ENCODE data around the gene ABHD5.

ABHD5 gene

GRCh38 chr3:43690400-43691119 is at the start of gene ABHD5:
ABHD5 (plus strand) TSS chr3:43690938; CDS start chr3:43690993, 55 bp downstream.
- TF ChIP-seq RAD21 (IDR thresholded peaks at IDR 0.05; ENCODE audit: low read depth) = no peak; the same call in 1 of the 2 replicates
- peak; percentile 98 for TF ChIP-seq MAX (IDR thresholded peaks at IDR 0.05)
- no peak for TF ChIP-seq USF1 (IDR thresholded peaks at IDR 0.05)
- TF ChIP-seq TCF12 (IDR thresholded peaks at IDR 0.05; ENCODE audit: low read depth) = no peak
- 0 out of 2 replicates have a peak, but pooled peaks have one; percentile 29 for TF ChIP-seq FOXM1 (IDR thresholded peaks at IDR 0.05; ENCODE audit: borderline replicate concordance, low read depth)
- no peak for TF ChIP-seq TEAD4 (IDR thresholded peaks at IDR 0.05)
- peak; percentile 34; the same call in 1 of the 2 replicates for TF ChIP-seq EGR1 (IDR thresholded peaks at IDR 0.05)
- 0 out of 2 replicates have a peak, but pooled peaks have one; percentile 32 for TF ChIP-seq NFIC (IDR thresholded peaks at IDR 0.05)
- no peak for TF ChIP-seq ZBTB7A (IDR thresholded peaks at IDR 0.05; ENCODE audit: low read depth)
- peak; percentile 76; the same call in 1 of the 2 replicates for TF ChIP-seq TAF1 (IDR thresholded peaks at IDR 0.05; ENCODE audit: low read depth)
- peak; percentile 50; the same call in 1 of the 2 replicates for TF ChIP-seq CEBPB (IDR thresholded peaks at IDR 0.05)
- TF ChIP-seq EP300 (IDR thresholded peaks at IDR 0.05; ENCODE audit: borderline replicate concordance) = no peak
- no peak for TF ChIP-seq CREB1 (IDR thresholded peaks at IDR 0.05; ENCODE audit: low read depth)
- no peak for TF ChIP-seq REST (IDR thresholded peaks at IDR 0.05; ENCODE audit: low read depth)
- TF ChIP-seq YY1 (IDR thresholded peaks at IDR 0.05; ENCODE audit: low read depth) = peak; percentile 69; the same call in 1 of the 2 replicates

- TF ChIP-seq EGR1 (IDR thresholded peaks at IDR 0.05) (no peak), YY1 (IDR thresholded peaks at IDR 0.05; ENCODE audit: low read depth) (no peak), CREB1 (IDR thresholded peaks at IDR 0.05; ENCODE audit: low read depth) (no peak), EP300 (IDR thresholded peaks at IDR 0.05; ENCODE audit: borderline replicate concordance) (no peak), USF1 (IDR thresholded peaks at IDR 0.05) (no peak), MAX (IDR thresholded peaks at IDR 0.05) (no peak), TEAD4 (IDR thresholded peaks at IDR 0.05) (no peak), RAD21 (IDR thresholded peaks at IDR 0.05; ENCODE audit: low read depth) (no peak), REST (IDR thresholded peaks at IDR 0.05; ENCODE audit: low read depth) (no peak), CEBPB (IDR thresholded peaks at IDR 0.05) (no peak), TAF1 (IDR thresholded peaks at IDR 0.05; ENCODE audit: low read depth) (no peak), FOXM1 (IDR thresholded peaks at IDR 0.05; ENCODE audit: borderline replicate concordance, low read depth) (no peak), NFIC (IDR thresholded peaks at IDR 0.05) (no peak), ZBTB7A (IDR thresholded peaks at IDR 0.05; ENCODE audit: low read depth) (no peak), TCF12 (IDR thresholded peaks at IDR 0.05; ENCODE audit: low read depth) (no peak)
Measured at GRCh38 chr3:43641306-43642114, 49.2 kb upstream of the ABHD5 start.

- TF ChIP-seq TEAD4 (IDR thresholded peaks at IDR 0.05) (no peak), EP300 (IDR thresholded peaks at IDR 0.05; ENCODE audit: borderline replicate concordance) (no peak)
Measured at GRCh38 chr3:43644443-43644842, 46.3 kb upstream of the ABHD5 start.

- TF ChIP-seq NFIC (IDR thresholded peaks at IDR 0.05) = no peak
Measured at GRCh38 chr3:43647331-43648166, 43.2 kb upstream of the ABHD5 start.

GRCh38 chr3:43648957-43649356 is 41.8 kb upstream of the ABHD5 start:
- TF ChIP-seq TEAD4 (IDR thresholded peaks at IDR 0.05) (no peak), USF1 (IDR thresholded peaks at IDR 0.05) (no peak), RAD21 (IDR thresholded peaks at IDR 0.05; ENCODE audit: low read depth) (no peak), FOXM1 (IDR thresholded peaks at IDR 0.05; ENCODE audit: borderline replicate concordance, low read depth) (no peak), NFIC (IDR thresholded peaks at IDR 0.05) (no peak), CREB1 (IDR thresholded peaks at IDR 0.05; ENCODE audit: low read depth) (no peak), ZBTB7A (IDR thresholded peaks at IDR 0.05; ENCODE audit: low read depth) (no peak), REST (IDR thresholded peaks at IDR 0.05; ENCODE audit: low read depth) (no peak), EGR1 (IDR thresholded peaks at IDR 0.05) (no peak), YY1 (IDR thresholded peaks at IDR 0.05; ENCODE audit: low read depth) (no peak), MAX (IDR thresholded peaks at IDR 0.05) (no peak), EP300 (IDR thresholded peaks at IDR 0.05; ENCODE audit: borderline replicate concordance) (no peak), TCF12 (IDR thresholded peaks at IDR 0.05; ENCODE audit: low read depth) (no peak)
